Measurements from ENCODE around the gene SPANXN3. TPM values are rescaled to one million over a fixed set of nuclear protein-coding genes. Genes with fewer than 3 reads are reported as not detected.
A peak's percentile ranks its signal among the peaks of the same experiment; 100 is the strongest.

The SPANXN3 gene
- total and polyA plus RNA-seq, 2 donors from 2014 or later, result not detected

GRCh38 chrX:143486105-143486504, 31.2 kb downstream of the SPANXN3 start:
- Histone ChIP-seq H3K27ac (ENCODE audit: low read depth in 2 of 2, low read length in 2 of 2) (no peak overlapping the region), H3K9ac (ENCODE audit: low read length in 3 of 3) (no peak overlapping the region), H3K27me3 (ENCODE audit: control insufficient read depth, insufficient read depth, low read length) (no peaks in the 10 kb centered on the region), H3K9me3 (ENCODE audit: control insufficient read depth in 2 of 3, insufficient read depth in 1 of 3, low read length in 3 of 3) (no peaks in the 10 kb centered on the region), H3K36me3 (ENCODE audit: control insufficient read depth in 2 of 3, insufficient read depth in 3 of 3, low read length in 3 of 3) (no peaks in the 10 kb centered on the region), H3K4me3 (ENCODE audit: low read length in 3 of 3) (no peak overlapping the region), H3K4me1 (ENCODE audit: control insufficient read depth in 2 of 3, insufficient read depth in 2 of 3, low read depth in 1 of 3, low read length in 3 of 3) (no peaks in the 10 kb centered on the region)
- FAIRE-seq (no peak), DNase-seq (no peak)
- intact Hi-C loops (cut with DNase I), result no loop called here
- TF ChIP-seq, protein P1, sequence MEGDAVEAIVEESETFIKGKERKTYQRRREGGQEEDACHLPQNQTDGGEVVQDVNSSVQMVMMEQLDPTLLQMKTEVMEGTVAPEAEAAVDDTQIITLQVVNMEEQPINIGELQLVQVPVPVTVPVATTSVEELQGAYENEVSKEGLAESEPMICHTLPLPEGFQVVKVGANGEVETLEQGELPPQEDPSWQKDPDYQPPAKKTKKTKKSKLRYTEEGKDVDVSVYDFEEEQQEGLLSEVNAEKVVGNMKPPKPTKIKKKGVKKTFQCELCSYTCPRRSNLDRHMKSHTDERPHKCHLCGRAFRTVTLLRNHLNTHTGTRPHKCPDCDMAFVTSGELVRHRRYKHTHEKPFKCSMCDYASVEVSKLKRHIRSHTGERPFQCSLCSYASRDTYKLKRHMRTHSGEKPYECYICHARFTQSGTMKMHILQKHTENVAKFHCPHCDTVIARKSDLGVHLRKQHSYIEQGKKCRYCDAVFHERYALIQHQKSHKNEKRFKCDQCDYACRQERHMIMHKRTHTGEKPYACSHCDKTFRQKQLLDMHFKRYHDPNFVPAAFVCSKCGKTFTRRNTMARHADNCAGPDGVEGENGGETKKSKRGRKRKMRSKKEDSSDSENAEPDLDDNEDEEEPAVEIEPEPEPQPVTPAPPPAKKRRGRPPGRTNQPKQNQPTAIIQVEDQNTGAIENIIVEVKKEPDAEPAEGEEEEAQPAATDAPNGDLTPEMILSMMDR (IDR thresholded peaks at IDR 0.05; ENCODE audit: borderline replicate concordance, extremely low read depth, insufficient read depth), result no peak

GRCh38 chrX:143476751-143477150, 40.5 kb downstream of the SPANXN3 start:
- H3K4me3 ChIP-seq (ENCODE audit: low read length in 3 of 3), result no peak overlapping the region
- no peaks in the 10 kb centered on the region for H3K9me3 ChIP-seq (ENCODE audit: control insufficient read depth in 2 of 3, insufficient read depth in 1 of 3, low read length in 3 of 3)
- FAIRE-seq (no peak), DNase-seq (no peak)
- H3K9ac ChIP-seq (ENCODE audit: low read length in 3 of 3), result no peak overlapping the region
- intact Hi-C loops (cut with DNase I), result no loop called here
- TF ChIP-seq, protein P1 (IDR thresholded peaks at IDR 0.05; ENCODE audit: borderline replicate concordance, extremely low read depth, insufficient read depth), result no peak
- no peak overlapping the region for H3K27ac ChIP-seq (ENCODE audit: low read depth in 2 of 2, low read length in 2 of 2)
- no peaks in the 10 kb centered on the region for H3K36me3 ChIP-seq (ENCODE audit: control insufficient read depth in 2 of 3, insufficient read depth in 3 of 3, low read length in 3 of 3)
- no peaks in the 10 kb centered on the region for H3K27me3 ChIP-seq (ENCODE audit: control insufficient read depth, insufficient read depth, low read length)
- H3K4me1 ChIP-seq (ENCODE audit: control insufficient read depth in 2 of 3, insufficient read depth in 2 of 3, low read depth in 1 of 3, low read length in 3 of 3), result no peaks in the 10 kb centered on the region

DNA sequence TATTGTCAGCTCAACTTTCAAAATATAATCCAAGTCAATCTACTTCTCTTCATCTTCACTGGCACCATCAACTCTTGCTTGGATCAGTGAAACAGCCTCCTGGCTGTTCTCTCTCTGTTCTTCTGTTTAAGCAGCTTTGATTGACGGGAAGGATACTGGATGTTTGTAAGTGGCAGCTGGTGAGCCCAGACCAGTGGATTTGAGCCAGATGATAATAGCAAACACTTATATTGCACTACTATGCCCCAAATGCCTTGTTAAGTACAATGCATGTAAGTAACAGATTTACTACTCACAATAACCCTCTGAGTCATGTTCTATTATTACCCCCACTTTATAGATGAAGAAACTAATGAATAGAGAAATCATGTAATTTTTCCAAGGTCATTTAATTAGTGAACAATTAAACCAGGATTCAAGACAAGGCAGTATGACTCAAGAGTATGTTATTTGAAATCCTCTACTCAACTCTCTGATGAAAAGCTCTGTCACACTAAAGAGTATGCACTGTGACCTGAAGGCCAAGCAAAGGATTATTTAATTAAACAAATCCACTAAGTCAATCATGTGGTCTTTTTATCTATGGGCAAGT, 44.8 kb downstream of the SPANXN3 start:
- DNase-seq (no peak), FAIRE-seq (peak; percentile 51)
- H3K27ac ChIP-seq (ENCODE audit: low read depth in 2 of 2, low read length in 2 of 2), result no peak overlapping the region
- H3K9ac ChIP-seq (ENCODE audit: low read length in 3 of 3), result no peak overlapping the region
- TF ChIP-seq, protein P1 (IDR thresholded peaks at IDR 0.05; ENCODE audit: borderline replicate concordance, extremely low read depth, insufficient read depth), result no peak
- H3K27me3 ChIP-seq (ENCODE audit: control insufficient read depth, insufficient read depth, low read length), result no peaks in the 10 kb centered on the region
- no peak overlapping the region for H3K4me3 ChIP-seq (ENCODE audit: low read length in 3 of 3)
- H3K4me1 ChIP-seq (ENCODE audit: control insufficient read depth in 2 of 3, insufficient read depth in 2 of 3, low read depth in 1 of 3, low read length in 3 of 3), result no peaks in the 10 kb centered on the region
- no peaks in the 10 kb centered on the region for H3K9me3 ChIP-seq (ENCODE audit: control insufficient read depth in 2 of 3, insufficient read depth in 1 of 3, low read length in 3 of 3)
- H3K36me3 ChIP-seq (ENCODE audit: control insufficient read depth in 2 of 3, insufficient read depth in 3 of 3, low read length in 3 of 3), result no peaks in the 10 kb centered on the region
- intact Hi-C loops (cut with DNase I), result no loop called here

- no peak overlapping the region for H3K4me3 ChIP-seq (ENCODE audit: low read length in 3 of 3)
- TF ChIP-seq, protein P1 (IDR thresholded peaks at IDR 0.05; ENCODE audit: borderline replicate concordance, extremely low read depth, insufficient read depth), result no peak
- no peaks in the 10 kb centered on the region for H3K4me1 ChIP-seq (ENCODE audit: control insufficient read depth in 2 of 3, insufficient read depth in 2 of 3, low read depth in 1 of 3, low read length in 3 of 3)
- intact Hi-C loops (cut with DNase I), result no loop called here
- no peaks in the 10 kb centered on the region for H3K9me3 ChIP-seq (ENCODE audit: control insufficient read depth in 2 of 3, insufficient read depth in 1 of 3, low read length in 3 of 3)
- DNase-seq (no peak), FAIRE-seq (no peak)
- no peaks in the 10 kb centered on the region for H3K36me3 ChIP-seq (ENCODE audit: control insufficient read depth in 2 of 3, insufficient read depth in 3 of 3, low read length in 3 of 3)
- H3K9ac ChIP-seq (ENCODE audit: low read length in 3 of 3), result no peak overlapping the region
- H3K27ac ChIP-seq (ENCODE audit: low read depth in 2 of 2, low read length in 2 of 2), result no peak overlapping the region
- no peaks in the 10 kb centered on the region for H3K27me3 ChIP-seq (ENCODE audit: control insufficient read depth, insufficient read depth, low read length)
Observed at GRCh38 chrX:143466130-143466529, 51.1 kb downstream of the SPANXN3 start.
